Left ventricle myocardium superior (tissue), 1 donor: ENCODE measurements around the gene PSME1. TPM values are rescaled to one million over a fixed set of nuclear protein-coding genes. Genes with fewer than 3 reads are reported as not detected.
"Not testable (repeated sequence)": the region's sequence is repeated elsewhere in the genome, so short reads cannot be mapped to it uniquely, and the experiment has no call there.

Experiments used
- ATAC-seq: fragments of 200-7000 bp; cut with Tn5 transposase; one replicate; pipeline ENCODE4 v1.9.1; 2020; ENCODE audit warnings: mild to moderate bottlenecking, moderate library complexity
- DNase-seq: peaks from one replicate; pipeline ENCODE4 v3.0.0-alpha.2; 2020
- intact Hi-C: fragments of 100-400 bp; cut with micrococcal nuclease; formaldehyde crosslinking; loops from one replicate; pipeline ENCODE4 v1.11.0; 2022
- total RNA-seq: library from RNA; stranded (reverse); fragmentation: NEBNext Ultra II Directional; extraction: Animal tissue kit (Norgen Biotek cat#: 25700); gene quantifications from one replicate; pipeline ENCODE4 v1.2.1, GENCODE V29; 2021
- donor health status: DM: no; HTN: yes; CAD: no; lungs with severe emphysema.

Gene PSME1
- total RNA-seq, 1 donor from 2014 or later: 137 TPM

DNA sequence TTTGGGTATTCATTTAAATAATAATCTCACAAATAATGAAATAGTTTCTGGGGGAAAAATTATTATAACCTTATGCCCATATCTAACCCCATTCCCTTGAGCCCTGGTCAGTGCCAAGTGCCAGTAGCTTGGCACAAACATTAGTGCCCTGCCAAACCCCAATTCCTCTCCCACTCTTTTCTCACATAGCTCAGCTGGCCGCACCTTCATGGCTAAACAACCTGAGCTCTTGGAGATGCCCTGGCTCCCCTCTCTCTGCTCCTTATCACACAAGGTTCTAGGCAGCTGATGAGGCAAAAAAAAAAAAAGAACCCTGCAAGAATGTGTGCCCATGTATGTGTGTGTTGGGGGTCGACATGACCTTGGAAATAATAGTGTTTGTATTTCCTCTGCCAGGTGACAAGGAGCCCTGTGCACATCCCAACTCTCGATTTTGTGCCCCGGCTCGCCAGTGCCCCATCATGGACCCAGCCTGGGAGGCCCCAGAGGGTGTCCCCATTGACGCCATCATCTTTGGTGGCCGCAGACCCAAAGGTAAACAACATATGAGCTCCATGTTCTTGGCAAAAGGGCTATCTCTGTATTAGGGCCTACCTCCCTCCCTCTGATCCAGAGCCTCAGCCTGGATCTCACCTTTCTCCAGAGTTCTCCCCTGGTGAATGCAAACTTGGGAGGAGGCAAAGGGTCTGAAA lies 33.5 kb upstream of the PSME1 start:
- DNase-seq: no peak
- intact Hi-C loops: no loop called here
- ATAC-seq: no peak

- ATAC-seq: no peak
- DNase-seq: no peak
- intact Hi-C loops: no loop called here
Measured at GRCh38 chr14:24103451-24103850, 32.5 kb upstream of the PSME1 start.

GRCh38 chr14:24105609-24106239 lies 30.3 kb upstream of the PSME1 start:
- intact Hi-C loops, DNase-seq, ATAC-seq: not testable (repeated sequence)

GRCh38 chr14:24106672-24107271 lies 29.2 kb upstream of the PSME1 start:
- DNase-seq: no peak
- intact Hi-C loops: no loop called here
- ATAC-seq: no peak

GRCh38 chr14:24108336-24108874 lies 27.6 kb upstream of the PSME1 start:
- DNase-seq (no peak), ATAC-seq (peak; percentile 11)
- intact Hi-C loops: loop anchor here (2.0 kb wide), 1 partner anchor 50 kb away; no protein-coding TSS in a partner anchor

GRCh38 chr14:24110060-24110459 lies 25.9 kb upstream of the PSME1 start:
- intact Hi-C loops: no loop called here
- DNase-seq (no peak), ATAC-seq (no peak)

GRCh38 chr14:24110523-24110922 lies 25.5 kb upstream of the PSME1 start:
- DNase-seq: no peak
- ATAC-seq: no peak
- intact Hi-C loops: no loop called here

GRCh38 chr14:24113379-24113800 lies 22.6 kb upstream of the PSME1 start:
- intact Hi-C loops: no loop called here
- no peak for DNase-seq
- ATAC-seq: peak; percentile 3

DNA sequence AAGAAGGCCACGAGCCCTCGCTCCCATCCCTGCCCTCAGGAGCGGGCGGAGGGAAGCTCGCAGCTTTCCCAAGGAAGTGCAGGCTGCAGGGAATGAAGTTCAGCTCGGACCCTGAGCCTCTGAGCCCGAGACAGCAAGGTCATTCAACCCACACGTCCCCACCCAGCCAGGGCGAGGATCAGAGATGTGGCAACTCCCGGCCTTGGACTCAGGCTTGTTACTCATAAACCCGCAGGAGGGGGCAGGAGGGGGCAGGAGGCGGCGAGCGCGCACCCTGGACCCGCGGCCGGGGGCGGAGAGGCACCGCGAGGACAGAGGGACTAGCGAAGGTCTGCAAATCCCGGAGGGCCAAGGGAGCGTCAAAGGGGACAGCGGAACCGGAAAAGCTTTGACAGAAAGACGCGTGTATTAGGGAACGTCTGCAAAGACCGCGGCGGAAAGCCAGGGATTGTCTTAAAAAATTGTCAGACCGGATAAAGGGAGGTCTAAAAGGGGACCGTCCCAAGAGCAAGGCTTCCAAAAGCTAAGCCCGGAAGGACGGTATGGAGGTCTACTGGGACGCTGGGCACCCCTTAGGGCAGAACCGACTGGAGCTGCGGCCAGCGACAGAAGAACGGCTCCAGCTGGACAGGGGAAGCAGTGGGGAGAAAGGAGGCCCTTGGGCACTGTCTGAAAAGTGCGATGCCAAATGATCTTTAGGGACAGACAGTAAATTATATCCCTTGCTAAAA lies 22.0 kb upstream of the PSME1 start:
- intact Hi-C loops: no loop called here
- ATAC-seq: peak; percentile 58
- peak; percentile 86 for DNase-seq

DNA sequence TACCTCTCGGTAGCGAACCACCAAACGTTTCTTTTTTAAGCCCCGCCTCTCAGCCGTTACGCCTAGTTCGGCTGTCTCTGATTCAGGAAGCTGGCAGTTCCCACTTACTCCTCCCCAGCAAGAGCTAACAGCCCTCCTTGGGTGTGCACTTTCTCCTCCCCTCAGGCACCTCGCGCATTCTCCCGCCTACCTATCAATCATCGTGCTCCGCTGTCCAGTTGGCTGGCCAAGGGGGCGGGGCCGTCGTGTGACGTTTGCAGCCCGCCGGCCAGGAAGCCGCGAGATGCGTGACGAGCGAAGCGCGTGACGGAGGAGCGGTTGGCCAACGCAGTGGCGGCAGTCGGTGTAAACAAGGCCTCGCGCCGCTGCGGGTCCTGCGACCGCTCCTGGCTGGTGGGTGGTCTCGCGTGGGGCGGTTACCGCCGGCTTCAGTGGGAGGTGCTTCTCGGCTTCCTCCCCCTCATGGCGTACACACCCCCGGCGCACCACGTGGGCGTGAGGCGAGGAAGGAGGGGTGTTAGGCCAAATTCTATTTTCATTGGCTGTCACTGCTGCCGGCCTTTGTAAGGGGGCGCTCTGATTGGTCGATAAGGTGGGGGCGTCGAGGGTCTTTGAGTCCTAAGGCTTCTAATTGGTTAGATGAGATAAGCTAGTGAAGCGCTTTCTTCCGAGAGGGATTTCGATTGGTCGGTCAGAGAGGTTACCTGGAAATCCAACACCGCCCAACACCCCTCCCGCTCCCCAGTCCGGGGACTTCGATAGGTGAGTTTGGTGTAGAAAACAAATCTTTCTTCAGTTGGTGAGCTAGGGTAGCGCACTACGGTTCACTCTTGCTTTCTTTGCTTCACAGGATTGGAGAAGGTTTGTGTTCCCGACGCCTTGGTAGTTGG lies 21.2 kb upstream of the PSME1 start, which contains the start of the genes DCAF11 and NRL:
Gene DCAF11, plus strand, starts transcription at position 246 of the 890 bp plus-strand sequence. CDS start 818 bp downstream, outside the sequence.
Gene NRL, minus strand, starts transcription at position 418 of the 890 bp plus-strand sequence. CDS start 32,101 bp downstream, outside the sequence.
- DNase-seq: peak; percentile 99
- peak; percentile 94 for ATAC-seq
- intact Hi-C loops: no loop called here

DNA sequence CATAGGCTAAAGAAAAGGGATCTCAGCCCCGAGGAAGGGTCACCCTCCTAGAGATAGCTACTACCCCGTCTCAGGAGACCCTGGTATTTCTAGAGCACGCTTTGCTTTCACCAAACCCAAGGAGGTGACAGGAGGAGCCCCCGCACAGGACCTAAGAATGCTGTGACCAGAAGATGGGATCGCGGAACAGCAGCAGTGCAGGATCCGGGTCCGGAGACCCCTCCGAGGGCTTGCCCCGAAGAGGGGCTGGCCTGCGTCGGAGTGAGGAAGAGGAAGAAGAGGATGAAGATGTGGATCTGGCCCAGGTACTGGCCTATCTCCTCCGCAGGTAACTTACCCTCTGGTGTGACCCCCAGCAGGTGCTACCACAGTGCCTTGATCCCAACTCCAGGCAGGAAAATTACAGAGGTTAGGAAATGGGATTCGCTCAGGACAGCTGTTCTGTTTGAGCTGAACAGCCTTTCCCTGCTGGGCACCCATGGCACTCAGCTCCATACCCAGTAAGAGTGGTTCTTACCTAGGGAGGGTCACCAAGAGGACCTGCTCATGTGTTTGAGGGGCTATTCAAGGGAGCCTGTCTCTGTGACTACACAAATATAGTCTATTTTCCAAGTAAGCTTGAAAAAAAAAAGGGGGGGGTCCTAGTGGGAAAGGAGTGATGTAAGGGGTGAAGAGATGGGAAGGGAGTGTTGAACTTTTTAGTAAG lies 20.4 kb upstream of the PSME1 start:
- intact Hi-C loops: no loop called here
- DNase-seq (no peak), ATAC-seq (no peak)

DNA sequence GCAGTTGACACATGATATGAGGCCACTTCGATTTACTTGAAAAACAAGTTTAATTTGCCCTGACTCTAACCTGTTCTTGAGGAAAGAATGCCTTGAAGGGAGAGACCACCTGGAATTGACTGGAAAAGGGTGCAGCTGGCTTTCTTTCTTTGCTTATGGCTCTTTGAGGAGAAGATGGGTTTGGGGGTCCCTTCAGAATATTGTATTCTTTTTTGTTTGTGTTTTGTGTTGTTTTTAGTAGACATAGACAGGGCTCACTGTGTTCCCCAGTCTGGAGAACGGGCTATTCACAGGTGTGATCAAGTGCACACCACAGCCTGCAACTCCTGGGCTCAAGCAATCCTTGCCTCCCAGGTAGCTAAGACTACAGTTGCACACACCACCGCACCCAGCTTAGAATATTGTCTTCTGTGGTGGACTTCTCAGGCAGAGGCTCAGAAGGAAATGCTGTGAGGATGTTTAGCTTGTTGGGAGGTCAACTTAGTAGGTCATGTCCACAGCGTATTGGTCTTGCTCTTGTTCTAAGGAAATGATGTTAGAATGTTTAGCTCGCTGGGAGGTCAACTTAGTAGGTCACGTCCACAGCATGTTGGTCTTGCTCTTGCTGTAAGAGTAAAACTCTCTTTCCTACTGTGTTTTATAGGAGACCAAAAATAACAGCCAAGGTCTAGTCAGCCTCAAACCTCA lies 19.7 kb upstream of the PSME1 start:
- ATAC-seq: no peak
- intact Hi-C loops: no loop called here
- no peak for DNase-seq

DNA sequence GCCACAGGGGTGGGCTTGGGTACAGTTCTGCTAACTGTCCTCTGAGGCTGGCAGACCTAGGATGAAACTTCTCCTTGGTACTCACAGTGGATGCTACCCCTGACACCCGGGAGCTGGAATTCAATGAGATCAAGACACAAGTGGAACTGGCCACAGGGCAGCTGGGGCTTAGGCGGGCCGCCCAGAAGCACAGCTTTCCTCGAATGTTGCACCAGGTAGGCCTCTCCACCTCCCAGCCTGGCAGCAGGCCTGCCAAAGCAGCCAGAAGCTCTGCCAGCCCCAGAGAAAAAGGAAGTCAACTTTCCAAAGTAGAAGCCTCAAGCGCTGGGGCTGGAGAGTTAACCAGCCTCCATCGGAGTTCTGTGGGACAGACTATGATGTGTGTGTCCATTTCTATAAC lies 18.8 kb upstream of the PSME1 start:
- no peak for DNase-seq
- intact Hi-C loops: no loop called here
- ATAC-seq: no peak

DNA sequence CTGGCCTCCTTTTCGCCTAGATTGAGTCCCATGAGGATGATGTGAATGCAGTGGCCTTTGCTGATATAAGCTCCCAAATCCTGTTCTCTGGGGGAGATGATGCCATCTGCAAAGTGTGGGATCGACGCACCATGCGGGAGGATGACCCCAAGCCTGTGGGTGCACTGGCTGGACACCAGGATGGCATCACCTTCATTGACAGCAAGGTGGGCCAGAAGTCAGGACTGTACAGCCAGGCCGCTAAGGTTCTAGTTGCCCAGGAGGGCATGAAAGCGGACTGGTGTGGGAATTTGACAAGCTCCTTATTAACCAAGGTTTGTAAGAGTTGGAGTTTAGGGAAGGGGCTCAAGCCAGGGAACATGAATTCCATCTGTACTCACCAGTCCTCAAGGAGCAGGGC lies 16.3 kb upstream of the PSME1 start:
- ATAC-seq: no peak
- intact Hi-C loops: no loop called here
- DNase-seq: no peak

DNA sequence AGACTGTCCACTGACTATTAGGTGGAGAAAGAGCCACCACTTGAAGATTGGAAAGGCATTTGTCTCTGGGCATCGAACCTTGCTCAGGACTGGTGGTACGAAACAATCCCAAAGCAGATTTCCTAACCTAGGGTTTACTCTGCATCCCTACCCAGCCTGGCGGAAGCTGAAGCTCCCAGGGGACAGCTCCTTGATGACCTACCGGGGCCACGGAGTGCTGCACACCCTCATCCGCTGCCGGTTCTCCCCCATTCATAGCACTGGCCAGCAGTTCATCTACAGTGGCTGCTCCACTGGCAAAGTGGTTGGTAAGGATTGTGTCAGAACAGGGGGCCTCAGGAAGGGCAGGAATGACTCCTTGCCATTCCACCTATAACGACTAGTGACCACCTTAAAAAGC lies 14.8 kb upstream of the PSME1 start:
- intact Hi-C loops: no loop called here
- no peak for ATAC-seq
- no peak for DNase-seq

DNA sequence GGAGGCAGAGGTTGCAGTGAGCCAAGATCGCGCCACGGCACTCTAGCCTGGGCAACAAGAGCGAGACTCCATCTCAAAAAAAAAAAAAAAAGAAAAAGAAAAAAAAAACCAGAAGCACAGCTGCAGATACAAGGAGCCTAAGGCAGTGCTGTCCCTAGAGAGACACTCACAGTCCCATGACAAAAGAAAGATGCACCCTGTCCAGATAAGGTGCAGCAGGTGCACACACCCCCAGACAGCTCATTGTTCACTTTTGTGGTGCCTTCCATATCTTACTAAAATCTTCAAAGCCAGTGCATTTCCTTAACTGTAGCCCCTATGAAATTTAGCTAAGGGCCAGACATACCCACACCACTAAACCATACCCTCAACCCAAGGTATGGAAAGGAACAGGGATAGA lies 13.6 kb upstream of the PSME1 start:
- intact Hi-C loops: no loop called here
- ATAC-seq (no peak), DNase-seq (no peak)

- intact Hi-C loops: no loop called here
- ATAC-seq (peak; percentile 8), DNase-seq (no peak)
Measured at GRCh38 chr14:24122898-24123297, 13.1 kb upstream of the PSME1 start.
